Measurements from ENCODE around the gene ELOB. TPM values are rescaled to one million over a fixed set of nuclear protein-coding genes. Genes with fewer than 3 reads are reported as not detected.

Gene ELOB
- total and polyA plus RNA-seq, 2 of the 13 experiments (the other 11 are each of a cell fraction or from before 2014, with no cell fraction given), result 208 to 225 TPM

DNA sequence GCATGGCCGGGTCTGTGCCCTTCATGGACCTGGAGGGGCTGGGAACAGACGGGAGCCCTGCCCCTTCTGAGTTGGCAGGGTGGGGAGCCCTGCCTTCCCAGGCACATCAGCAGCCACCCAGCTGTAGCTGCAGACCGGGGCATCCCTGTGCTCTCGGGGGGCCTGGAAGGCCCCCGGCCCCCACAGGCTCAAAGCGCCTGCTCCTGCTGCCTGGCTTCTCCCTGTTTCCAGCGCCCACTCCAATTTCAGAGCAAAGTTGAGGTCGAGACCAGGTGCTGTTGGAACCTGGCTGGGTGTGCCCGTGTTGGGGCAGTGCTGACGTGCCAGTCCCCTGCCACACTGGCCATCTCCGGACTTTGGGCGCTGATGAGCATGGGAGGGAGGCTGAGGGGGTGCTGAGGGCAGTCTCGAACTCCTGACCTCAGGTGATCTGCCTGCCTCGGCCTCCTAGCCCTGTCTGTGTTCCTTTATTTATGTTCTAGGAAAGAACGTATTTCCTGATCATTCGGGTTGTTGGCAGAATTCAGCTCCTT is 52.2 kb downstream of the ELOB start:
- ATAC-seq, result no peak
- Histone ChIP-seq H3K9me3 (ENCODE audit: low read length) (no peaks in the 10 kb centered on the region), H3K4me1 (ENCODE audit: insufficient read depth, low read length) (peaks cover 28% of the 10 kb centered on the region), H3K4me2 (ENCODE audit: low read depth, low read length) (no peak overlapping the region), H3K27ac (ENCODE audit: extremely low read length, insufficient read depth, low read length) (no peak overlapping the region), H3K4me3 (replicated peaks in 1 of 3; ENCODE audit: insufficient read depth in 1 of 3, low read depth in 2 of 3, low read length in 3 of 3) (no peak overlapping the region), H4K20me1 (ENCODE audit: insufficient read depth, low read length) (no peaks in the 10 kb centered on the region), H3K9ac (ENCODE audit: insufficient read depth, low read depth, low read length) (no peak overlapping the region), H3K27me3 (ENCODE audit: control insufficient read depth in 1 of 2, insufficient read depth in 2 of 2, low read length in 2 of 2) (no peaks in the 10 kb centered on the region; a peak in 2 of 5 replicates), H2AFZ (ENCODE audit: low read length) (no peak overlapping the region), H3K79me2 (ENCODE audit: insufficient read depth, low read length) (no peaks in the 10 kb centered on the region), H3K36me3 (replicated peaks in 1 of 2; ENCODE audit: control insufficient read depth in 1 of 2, insufficient read depth in 2 of 2, low read length in 2 of 2) (no peaks in the 10 kb centered on the region)
- POLR2A ChIA-PET, result no interaction called here
- WGBS (ENCODE audit: low lambda C conversion rate), result 15% methylated on average over 9 of the region's 16 CpGs
- TF ChIP-seq ZFY (CRISPR knock-in tag; IDR thresholded peaks at IDR 0.05), result no peak
- TF ChIP-seq ZNF460 (CRISPR knock-in tag; IDR thresholded peaks at IDR 0.05; ENCODE audit: borderline replicate concordance), result no peak
- TF ChIP-seq ZNF136 (CRISPR knock-in tag; IDR thresholded peaks at IDR 0.05; ENCODE audit: low read depth), result no peak
- TF ChIP-seq ASH2L (IDR thresholded peaks at IDR 0.05; ENCODE audit: insufficient read length, low read depth, low read length), result no peak
- TF ChIP-seq, protein P1, sequence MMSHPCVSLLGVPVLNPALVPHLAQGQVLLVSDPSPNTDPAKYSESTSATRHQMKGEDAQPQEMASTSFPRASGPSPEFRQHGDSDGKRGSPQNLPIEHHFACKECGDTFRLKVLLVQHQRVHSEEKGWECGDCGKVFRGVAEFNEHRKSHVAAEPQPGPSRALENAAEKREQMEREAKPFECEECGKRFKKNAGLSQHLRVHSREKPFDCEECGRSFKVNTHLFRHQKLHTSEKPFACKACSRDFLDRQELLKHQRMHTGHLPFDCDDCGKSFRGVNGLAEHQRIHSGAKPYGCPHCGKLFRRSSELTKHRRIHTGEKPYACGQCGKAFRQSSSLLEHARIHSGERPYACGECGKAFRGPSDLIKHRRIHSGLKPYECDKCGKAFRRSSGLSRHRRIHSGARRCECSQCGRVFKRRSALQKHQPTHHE (CRISPR knock-in tag; IDR thresholded peaks at IDR 0.05; ENCODE audit: borderline replicate concordance), result no peak
- no peak for TF ChIP-seq ZNF510 (CRISPR knock-in tag; IDR thresholded peaks at IDR 0.05; ENCODE audit: low read depth)
- TF ChIP-seq, protein P2, sequence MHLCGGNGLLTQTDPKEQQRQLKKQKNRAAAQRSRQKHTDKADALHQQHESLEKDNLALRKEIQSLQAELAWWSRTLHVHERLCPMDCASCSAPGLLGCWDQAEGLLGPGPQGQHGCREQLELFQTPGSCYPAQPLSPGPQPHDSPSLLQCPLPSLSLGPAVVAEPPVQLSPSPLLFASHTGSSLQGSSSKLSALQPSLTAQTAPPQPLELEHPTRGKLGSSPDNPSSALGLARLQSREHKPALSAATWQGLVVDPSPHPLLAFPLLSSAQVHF (CRISPR knock-in tag; IDR thresholded peaks at IDR 0.05), result no peak
- no peak for TF ChIP-seq SSRP1 (CRISPR knock-in tag; IDR thresholded peaks at IDR 0.05)
- TF ChIP-seq FOXP1 (IDR thresholded peaks at IDR 0.05), result no peak
- TF ChIP-seq FOXP1 (CRISPR knock-in tag; IDR thresholded peaks at IDR 0.05), result no peak
- TF ChIP-seq, protein P3, sequence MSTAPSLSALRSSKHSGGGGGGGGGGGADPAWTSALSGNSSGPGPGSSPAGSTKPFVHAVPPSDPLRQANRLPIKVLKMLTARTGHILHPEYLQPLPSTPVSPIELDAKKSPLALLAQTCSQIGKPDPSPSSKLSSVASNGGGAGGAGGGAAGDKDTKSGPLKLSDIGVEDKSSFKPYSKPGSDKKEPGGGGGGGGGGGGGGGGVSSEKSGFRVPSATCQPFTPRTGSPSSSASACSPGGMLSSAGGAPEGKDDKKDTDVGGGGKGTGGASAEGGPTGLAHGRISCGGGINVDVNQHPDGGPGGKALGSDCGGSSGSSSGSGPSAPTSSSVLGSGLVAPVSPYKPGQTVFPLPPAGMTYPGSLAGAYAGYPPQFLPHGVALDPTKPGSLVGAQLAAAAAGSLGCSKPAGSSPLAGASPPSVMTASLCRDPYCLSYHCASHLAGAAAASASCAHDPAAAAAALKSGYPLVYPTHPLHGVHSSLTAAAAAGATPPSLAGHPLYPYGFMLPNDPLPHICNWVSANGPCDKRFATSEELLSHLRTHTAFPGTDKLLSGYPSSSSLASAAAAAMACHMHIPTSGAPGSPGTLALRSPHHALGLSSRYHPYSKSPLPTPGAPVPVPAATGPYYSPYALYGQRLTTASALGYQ (CRISPR knock-in tag; IDR thresholded peaks at IDR 0.05), result no peak
- TF ChIP-seq, protein P4, sequence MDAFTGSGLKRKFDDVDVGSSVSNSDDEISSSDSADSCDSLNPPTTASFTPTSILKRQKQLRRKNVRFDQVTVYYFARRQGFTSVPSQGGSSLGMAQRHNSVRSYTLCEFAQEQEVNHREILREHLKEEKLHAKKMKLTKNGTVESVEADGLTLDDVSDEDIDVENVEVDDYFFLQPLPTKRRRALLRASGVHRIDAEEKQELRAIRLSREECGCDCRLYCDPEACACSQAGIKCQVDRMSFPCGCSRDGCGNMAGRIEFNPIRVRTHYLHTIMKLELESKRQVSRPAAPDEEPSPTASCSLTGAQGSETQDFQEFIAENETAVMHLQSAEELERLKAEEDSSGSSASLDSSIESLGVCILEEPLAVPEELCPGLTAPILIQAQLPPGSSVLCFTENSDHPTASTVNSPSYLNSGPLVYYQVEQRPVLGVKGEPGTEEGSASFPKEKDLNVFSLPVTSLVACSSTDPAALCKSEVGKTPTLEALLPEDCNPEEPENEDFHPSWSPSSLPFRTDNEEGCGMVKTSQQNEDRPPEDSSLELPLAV (CRISPR knock-in tag; conservative IDR thresholded peaks at IDR 0.05; ENCODE audit: low read depth), result no peak
- TF ChIP-seq TEAD2 (CRISPR knock-in tag; IDR thresholded peaks at IDR 0.05), result no peak
- TF ChIP-seq GFI1 (CRISPR knock-in tag; IDR thresholded peaks at IDR 0.05; ENCODE audit: borderline replicate concordance), result no peak
- CTCF ChIA-PET (ENCODE audit: low intra/inter-chr PET ratio, low total read pairs), result no interaction called here
- in situ Hi-C loops (cut with HindIII; ENCODE audit: extremely low pct_ligation_motif_present, low pct_unique_long_range_greater_than_20kb) (no loop called here), intact Hi-C loops (cut with micrococcal nuclease; ENCODE audit: unreplicated experiment) (no loop called here)
- FAIRE-seq, result no peak
- no peak for DNase-seq (ENCODE audit: low spot score)
- BruUV-seq (replicated peaks), result no TSS peak

Measured in HepG2 (cell line).